HG02981 (cell line): Measurements from ENCODE around the gene PGPEP1.
A peak's percentile ranks its signal among the peaks of the same experiment; 100 is the strongest.
"Not testable (repeated sequence)": the region's sequence is repeated elsewhere in the genome, so short reads cannot be mapped to it uniquely, and the experiment has no call there.

Experiments
- ATAC-seq: cut with Tn5 transposase; IDR thresholded peaks from one replicate; pipeline ENCODE4 v1.9.1; 2021; ENCODE audit warnings: mild to moderate bottlenecking, moderate library complexity; ENCODE audit not compliant: unreplicated experiment

The PGPEP1 gene

GRCh38 chr19:18308051-18308947 lies 32.1 kb upstream of the PGPEP1 start:
- ATAC-seq = no peak

- ATAC-seq = no peak
Observed at GRCh38 chr19:18308948-18309325, 31.5 kb upstream of the PGPEP1 start.

- no peak for ATAC-seq
Observed at GRCh38 chr19:18309525-18310064, 30.8 kb upstream of the PGPEP1 start.

GRCh38 chr19:18310118-18310909 lies 30.1 kb upstream of the PGPEP1 start:
- ATAC-seq = no peak

- ATAC-seq = no peak
Observed at GRCh38 chr19:18310966-18311365, 29.4 kb upstream of the PGPEP1 start.

GRCh38 chr19:18311502-18312091 lies 28.8 kb upstream of the PGPEP1 start:
- no peak for ATAC-seq

GRCh38 chr19:18312092-18312534 lies 28.3 kb upstream of the PGPEP1 start:
- ATAC-seq = no peak

GRCh38 chr19:18313398-18313797 lies 27.0 kb upstream of the PGPEP1 start:
- ATAC-seq = no peak

GRCh38 chr19:18317961-18318800 lies 22.2 kb upstream of the PGPEP1 start:
- ATAC-seq = no peak

- ATAC-seq = no peak
Observed at GRCh38 chr19:18319591-18320135, 20.7 kb upstream of the PGPEP1 start.

- no peak for ATAC-seq
Observed at GRCh38 chr19:18320865-18321733, 19.3 kb upstream of the PGPEP1 start.

- ATAC-seq = no peak
Observed at GRCh38 chr19:18321734-18322102, 18.7 kb upstream of the PGPEP1 start.

- ATAC-seq = no peak
Observed at GRCh38 chr19:18322318-18322758, 18.1 kb upstream of the PGPEP1 start.

GRCh38 chr19:18322759-18323460 lies 17.5 kb upstream of the PGPEP1 start, which contains the start of gene LSM4:
LSM4 (minus strand) TSS chr19:18323076; CDS start chr19:18323020, 56 bp downstream.
- peak; percentile 91 for ATAC-seq

GRCh38 chr19:18324373-18324731 lies 16.0 kb upstream of the PGPEP1 start:
- not testable (repeated sequence) for ATAC-seq

- ATAC-seq = no peak
Observed at GRCh38 chr19:18326772-18327171, 13.6 kb upstream of the PGPEP1 start.

- peak; percentile 93 for ATAC-seq
Observed at GRCh38 chr19:18328340-18329034, 11.9 kb upstream of the PGPEP1 start.

GRCh38 chr19:18329035-18329376 lies 11.4 kb upstream of the PGPEP1 start:
- no peak for ATAC-seq
